Panc1 (cell line): ENCODE data around the gene CREBRF. TPM values are rescaled to one million over a fixed set of nuclear protein-coding genes. Genes with fewer than 3 reads are reported as not detected.
A peak's percentile ranks its signal among the peaks of the same experiment; 100 is the strongest.

Experiments used
- ATAC-seq: fragments of 200-7000 bp; cut with Tn5 transposase; 2 replicates; pipeline ENCODE4 v1.9.1; 2020; ENCODE audit warnings: mild to moderate bottlenecking, moderate library complexity
- BruUV-seq: library from RNA; stranded (reverse); fragments of 400-500 nt; replicated peaks from 2 replicates; lab custom pipeline; 2021; lab: Mats Ljungman, UMichigan
- CTCF ChIA-PET: fragments of 300-600 bp; sonication (Branson Sonifier 250); formaldehyde crosslinking; loops from one replicate; lab custom pipeline; 2022; ENCODE audit warnings: antibody characterized with exemption; lab: Charles Lee
- POLR2A ChIA-PET: fragments of 300-600 bp; sonication (Branson Sonifier 250); formaldehyde crosslinking; loops from one replicate; lab custom pipeline; 2022; ENCODE audit warnings: antibody characterized with exemption; lab: Charles Lee
- DNase-seq: peaks from one replicate; pipeline ENCODE4 v3.0.0-alpha.2; 2010; ENCODE audit warnings: low read depth, low spot score
- H3K27ac ChIP-seq: 2 replicates; pipeline ENCODE4 v1.5.1; 2011; ENCODE audit warnings: mild to moderate bottlenecking, low read length, inconsistent platforms
- H3K27me3 ChIP-seq: fragments of 200-500 bp; sonication (Bioruptor generic); 2 replicates; pipeline ENCODE4 v1.6.0; 2014; ENCODE audit warnings: low read length, inconsistent platforms; ENCODE audit not compliant: control insufficient read depth, insufficient read depth
- H3K36me3 ChIP-seq: fragments of 200-500 bp; sonication (Bioruptor generic); 2 replicates; pipeline ENCODE4 v1.5.1; 2014; ENCODE audit warnings: inconsistent platforms, mild to moderate bottlenecking, low read length, moderate library complexity; ENCODE audit not compliant: control insufficient read depth, insufficient read depth
- H3K4me1 ChIP-seq: 2 replicates; pipeline ENCODE4 v1.5.1; 2011; ENCODE audit warnings: inconsistent platforms, mild to moderate bottlenecking, low read length, moderate library complexity; ENCODE audit not compliant: control insufficient read depth, insufficient read depth
- H3K4me3 ChIP-seq, 2 experiments: 2 replicates each; pipeline ENCODE4 v1.5.1; 2011 to 2012; ENCODE audit warnings: low read depth in 2 of 2, low read length in 2 of 2, mild to moderate bottlenecking in 2 of 2, inconsistent platforms in 1 of 2, moderate library complexity in 1 of 2
- H3K9me3 ChIP-seq: fragments of 200-500 bp; sonication (Bioruptor generic); 2 replicates; pipeline ENCODE4 v1.5.1; 2014; ENCODE audit warnings: low read depth, mild to moderate bottlenecking, inconsistent platforms, low read length, moderate library complexity; ENCODE audit not compliant: control insufficient read depth, insufficient read depth
- POLR2AphosphoS5 ChIP-seq: IDR thresholded peaks from 2 replicates; pipeline ENCODE4 v1.6.1; 2012; ENCODE audit warnings: mild to moderate bottlenecking, low read depth, low read length, moderate library complexity
- REST ChIP-seq, 2 experiments: IDR thresholded peaks; 2 replicates each; pipeline ENCODE4 v1.6.1; 2011 to 2012; ENCODE audit warnings: low read depth in 2 of 2, control low read depth in 1 of 2, low read length in 1 of 2, mild to moderate bottlenecking in 1 of 2, moderate library complexity in 1 of 2; ENCODE audit not compliant: insufficient read depth in 1 of 2
- SIN3A ChIP-seq: IDR thresholded peaks from 2 replicates; pipeline ENCODE4 v1.6.1; 2012; ENCODE audit warnings: low read depth, mild to moderate bottlenecking, low read length, moderate library complexity, borderline replicate concordance; ENCODE audit not compliant: insufficient read depth
- TCF7L2 ChIP-seq: IDR thresholded peaks from 2 replicates; pipeline ENCODE4 v1.6.1; 2011; ENCODE audit warnings: mild to moderate bottlenecking, low read depth, low read length, inconsistent platforms
- in situ Hi-C: cut with HindIII; loops from 2 replicates; pipeline ENCODE4 v1.10.0; 2016; ENCODE audit warnings: low sequenced_read_pairs, low pct_unique_long_range_greater_than_20kb
- intact Hi-C: fragments of 100-400 bp; cut with micrococcal nuclease; formaldehyde crosslinking; loops from one replicate; pipeline ENCODE4 v1.10.0; 2022; ENCODE audit not compliant: unreplicated experiment
- total RNA-seq: library from RNA; stranded (reverse); gene quantifications from one replicate; pipeline ENCODE4 v1.2.1, GENCODE V29; 2021; ENCODE audit not compliant: unreplicated experiment
- TF ChIP-seq, protein P1 (sequence below): fragments of 450-650 bp; IDR thresholded peaks from 2 replicates; pipeline ENCODE4 v1.5.1; 2017; ENCODE audit warnings: mild to moderate bottlenecking

CREBRF gene
- total RNA-seq, 1 experiment from 2014 or later, result 9.0 TPM

GRCh38 chr5:173103411-173103810 is 47.3 kb downstream of the CREBRF start:
- intact Hi-C loops, result no loop called here
- Histone ChIP-seq H3K27me3 (no peaks in the 10 kb centered on the region), H3K27ac (no peak overlapping the region), H3K4me1 (no peaks in the 10 kb centered on the region), H3K4me3 (no peak overlapping the region), H3K36me3 (no peaks in the 10 kb centered on the region), H3K9me3 (no peaks in the 10 kb centered on the region)
- DNase-seq (no peak), ATAC-seq (no peak)
- in situ Hi-C loops, result no loop called here
- ChIA-PET CTCF (no interaction called here), POLR2A (no interaction called here)
- TF ChIP-seq POLR2AphosphoS5, result no peak
- no peak for TF ChIP-seq REST (IDR thresholded peaks at IDR 0.05; ENCODE audit: insufficient read depth in 1 of 2, low read depth in 2 of 2, low read length in 1 of 2)
- TF ChIP-seq, protein P1, sequence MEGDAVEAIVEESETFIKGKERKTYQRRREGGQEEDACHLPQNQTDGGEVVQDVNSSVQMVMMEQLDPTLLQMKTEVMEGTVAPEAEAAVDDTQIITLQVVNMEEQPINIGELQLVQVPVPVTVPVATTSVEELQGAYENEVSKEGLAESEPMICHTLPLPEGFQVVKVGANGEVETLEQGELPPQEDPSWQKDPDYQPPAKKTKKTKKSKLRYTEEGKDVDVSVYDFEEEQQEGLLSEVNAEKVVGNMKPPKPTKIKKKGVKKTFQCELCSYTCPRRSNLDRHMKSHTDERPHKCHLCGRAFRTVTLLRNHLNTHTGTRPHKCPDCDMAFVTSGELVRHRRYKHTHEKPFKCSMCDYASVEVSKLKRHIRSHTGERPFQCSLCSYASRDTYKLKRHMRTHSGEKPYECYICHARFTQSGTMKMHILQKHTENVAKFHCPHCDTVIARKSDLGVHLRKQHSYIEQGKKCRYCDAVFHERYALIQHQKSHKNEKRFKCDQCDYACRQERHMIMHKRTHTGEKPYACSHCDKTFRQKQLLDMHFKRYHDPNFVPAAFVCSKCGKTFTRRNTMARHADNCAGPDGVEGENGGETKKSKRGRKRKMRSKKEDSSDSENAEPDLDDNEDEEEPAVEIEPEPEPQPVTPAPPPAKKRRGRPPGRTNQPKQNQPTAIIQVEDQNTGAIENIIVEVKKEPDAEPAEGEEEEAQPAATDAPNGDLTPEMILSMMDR, result no peak
- TF ChIP-seq TCF7L2, result no peak
- TF ChIP-seq SIN3A, result no peak
- TSS peak; percentile 22 for BruUV-seq

- ChIA-PET CTCF (no interaction called here), POLR2A (interaction anchor here (0.6 kb wide), 1 partner anchor 48 kb away, joined by 8 read pairs; no protein-coding TSS in a partner anchor)
- H3K4me1 ChIP-seq, result no peaks in the 10 kb centered on the region
- H3K36me3 ChIP-seq, result no peaks in the 10 kb centered on the region
- H3K27me3 ChIP-seq, result no peaks in the 10 kb centered on the region
- intact Hi-C loops (no loop called here), in situ Hi-C loops (no loop called here)
- no peak for TF ChIP-seq POLR2AphosphoS5
- TF ChIP-seq, protein P1, result no peak
- H3K4me3 ChIP-seq, result no peak overlapping the region
- no TSS peak for BruUV-seq
- no peak overlapping the region for H3K27ac ChIP-seq
- no peaks in the 10 kb centered on the region for H3K9me3 ChIP-seq
- no peak for DNase-seq
- no peak for ATAC-seq
Observed at GRCh38 chr5:173108914-173109313, 52.8 kb downstream of the CREBRF start.
